ENCODE data around the gene THAP12.

- TF ChIP-seq NFATC4 (CRISPR knock-in tag; IDR thresholded peaks at IDR 0.05) (no peak), CTCF (IDR thresholded peaks at IDR 0.05) (no peak), CDX4 (CRISPR knock-in tag; IDR thresholded peaks at IDR 0.05; ENCODE audit: borderline replicate concordance) (no peak), IRF1 (CRISPR knock-in tag; IDR thresholded peaks at IDR 0.05) (no peak), JUN (CRISPR knock-in tag; IDR thresholded peaks at IDR 0.05) (no peak), ZNF138 (CRISPR knock-in tag; conservative IDR thresholded peaks at IDR 0.05) (no peak), AR (CRISPR knock-in tag; IDR thresholded peaks at IDR 0.05) (no peak), ARID4B (CRISPR knock-in tag; IDR thresholded peaks at IDR 0.05; ENCODE audit: borderline replicate concordance) (no peak), ATF3 (CRISPR knock-in tag; conservative IDR thresholded peaks at IDR 0.05) (no peak)
Observed at GRCh38 chr11:76391811-76392475, 11.0 kb upstream of the THAP12 start.
